ENCODE results near the gene ARHGEF4. TPM values are rescaled to one million over a fixed set of nuclear protein-coding genes. Genes with fewer than 3 reads are reported as not detected.

ARHGEF4 gene
- polyA plus RNA-seq, 12 donors, result 4.9 to 36.1 (median 8.5) TPM; not detected in 1

DNA sequence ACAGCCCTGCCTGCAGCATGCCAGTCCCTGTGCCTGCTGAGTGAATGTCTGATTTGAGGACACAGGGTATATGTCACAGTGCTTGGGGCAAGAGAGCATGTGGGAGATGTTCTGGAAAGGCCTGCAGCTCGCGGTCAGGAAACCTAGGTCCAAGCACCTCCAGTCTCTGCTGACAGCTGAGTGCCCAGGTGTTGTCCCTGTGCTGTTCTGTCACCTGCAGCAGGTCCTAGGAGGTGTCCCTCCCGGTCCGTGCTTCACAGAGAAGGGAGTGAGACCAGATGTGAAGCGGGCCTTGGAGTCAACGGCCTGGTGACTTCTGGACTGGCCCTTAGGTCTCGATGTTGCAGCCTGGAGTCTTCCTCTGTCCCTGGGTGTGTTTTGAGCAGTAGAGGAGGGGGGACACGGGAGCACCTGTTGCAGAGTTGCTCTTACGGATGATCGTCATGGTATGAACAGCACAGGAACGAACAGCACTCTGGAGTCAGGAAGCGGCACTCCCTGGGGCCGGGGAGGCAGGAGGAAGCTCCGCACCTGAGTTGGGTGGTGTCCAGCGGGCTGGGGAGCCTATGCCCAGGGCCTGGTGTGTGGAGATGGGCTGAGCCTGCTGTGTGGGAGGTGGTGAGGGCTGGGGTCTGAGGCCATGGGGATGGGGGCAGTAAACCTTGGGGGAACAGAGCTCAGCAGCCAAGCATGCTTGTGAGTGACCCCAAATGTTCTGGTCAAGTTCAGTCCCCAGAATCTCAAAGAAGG lies 21.6 kb upstream of the ARHGEF4 start:
- DNase-seq, result no peak

GRCh38 chr2:130818809-130819208 lies 17.9 kb upstream of the ARHGEF4 start:
- DNase-seq, result no peak

- no peak for DNase-seq
Measured at GRCh38 chr2:130819226-130819607, 17.5 kb upstream of the ARHGEF4 start.

GRCh38 chr2:130819608-130820278 lies 17.0 kb upstream of the ARHGEF4 start:
- DNase-seq, result no peak

- DNase-seq, result no peak
Measured at GRCh38 chr2:130820279-130820861, 16.3 kb upstream of the ARHGEF4 start.

- DNase-seq, result no peak
Measured at GRCh38 chr2:130821867-130822266, 14.8 kb upstream of the ARHGEF4 start.

GRCh38 chr2:130822766-130823165 lies 13.9 kb upstream of the ARHGEF4 start:
- no peak for DNase-seq

DNA sequence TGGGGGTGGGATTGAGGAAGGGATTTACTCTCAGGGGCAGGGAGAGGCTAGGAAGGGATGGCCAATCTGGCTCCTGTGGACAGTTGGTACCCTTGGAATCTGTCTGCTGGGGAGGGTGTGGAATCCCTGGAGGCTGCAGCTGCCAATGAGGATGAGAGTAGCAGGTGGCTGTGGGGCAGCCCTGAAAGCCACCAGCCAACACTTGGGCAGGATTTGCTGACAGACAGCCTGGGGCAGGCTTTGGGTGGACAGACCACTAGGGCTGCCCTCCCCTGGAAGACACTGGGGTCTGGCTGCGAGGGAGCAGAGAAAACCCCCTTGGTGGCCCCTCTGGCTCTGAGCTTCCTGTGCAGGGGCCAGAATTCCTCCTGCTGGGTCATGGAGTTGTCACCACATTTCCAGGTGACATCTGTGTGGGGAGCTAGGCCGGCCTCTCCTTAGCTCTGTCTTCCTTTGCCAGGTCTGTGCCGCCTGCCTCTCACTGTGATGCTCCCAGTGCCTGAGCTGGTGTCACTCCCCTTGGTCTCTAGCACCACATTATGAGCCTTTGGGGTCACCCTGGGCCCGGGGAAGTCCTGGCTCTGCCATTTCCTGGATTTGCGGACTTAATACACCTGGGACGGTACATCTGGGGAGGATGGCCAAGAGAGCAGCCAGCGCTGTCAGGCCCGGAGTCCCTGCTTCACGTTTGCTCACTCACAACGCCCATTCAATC lies 13.4 kb upstream of the ARHGEF4 start:
- no peak for DNase-seq

DNA sequence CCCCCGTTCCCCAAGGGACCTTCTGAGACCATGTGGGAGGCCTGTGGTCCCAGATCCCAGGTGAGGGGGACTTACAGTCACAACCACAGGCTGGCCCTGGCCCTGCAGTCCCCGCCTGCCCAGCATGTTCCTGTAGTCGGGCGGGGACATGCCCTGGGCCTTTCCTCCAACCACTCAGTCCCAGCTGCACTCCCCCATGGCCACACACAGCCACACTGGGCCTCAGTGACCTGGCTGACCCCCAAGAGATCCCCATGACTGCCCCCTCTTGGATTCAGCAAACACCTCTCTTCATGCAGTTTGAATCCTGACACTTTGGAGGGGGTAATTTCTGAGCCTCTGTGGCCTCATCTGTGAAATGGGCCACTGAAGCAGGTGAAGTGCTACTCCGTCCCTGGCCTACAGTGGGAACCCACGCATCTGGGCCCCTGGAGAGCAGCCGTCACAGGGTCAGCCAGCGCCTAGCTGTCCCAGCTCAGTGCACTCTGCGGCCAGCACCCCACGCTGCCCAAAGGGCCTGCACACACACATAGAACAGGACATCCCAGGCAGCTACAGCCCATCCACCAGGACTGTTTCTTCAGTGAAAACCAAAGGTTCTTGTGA lies 12.7 kb upstream of the ARHGEF4 start:
- no peak for DNase-seq

GRCh38 chr2:130824492-130825061 lies 12.1 kb upstream of the ARHGEF4 start:
- no peak for DNase-seq

- DNase-seq, result no peak
Measured at GRCh38 chr2:130825231-130825965, 11.3 kb upstream of the ARHGEF4 start.

- no peak for DNase-seq
Measured at GRCh38 chr2:130825966-130826253, 10.8 kb upstream of the ARHGEF4 start.

- no peak for DNase-seq
Measured at GRCh38 chr2:130826419-130826818, 10.3 kb upstream of the ARHGEF4 start.

DNA sequence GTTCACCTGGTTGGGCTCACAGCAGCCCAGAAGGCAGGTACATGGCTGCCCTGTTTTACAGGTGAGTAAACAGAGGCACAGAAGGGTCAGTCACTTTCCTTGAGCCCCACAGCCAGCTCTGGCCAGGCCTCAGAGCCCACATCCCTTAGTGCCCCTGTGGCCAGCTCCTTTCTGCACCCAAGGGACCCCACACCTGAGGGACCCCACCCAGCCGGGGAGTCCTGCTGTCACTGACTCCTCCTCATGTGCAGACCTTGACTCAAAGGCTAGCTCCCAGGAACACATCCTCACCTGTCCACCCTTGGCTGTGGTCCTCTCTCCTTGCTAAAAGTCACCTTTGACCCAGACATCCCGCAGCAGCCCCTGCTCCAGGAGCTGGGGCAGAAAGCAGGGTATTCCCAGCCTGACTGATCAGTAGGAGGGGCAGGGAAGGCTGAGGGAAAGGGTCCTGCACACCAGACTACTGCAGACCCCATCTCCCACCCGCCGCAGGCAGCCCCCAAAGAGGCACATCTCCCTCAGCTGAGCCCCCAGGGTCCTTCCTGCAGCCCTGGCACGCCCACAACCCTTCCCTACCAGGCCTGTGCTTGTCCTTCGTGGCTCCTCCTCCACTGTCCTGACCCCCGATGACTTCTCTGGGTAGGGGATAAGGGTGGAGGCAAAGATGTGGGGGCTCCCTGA lies 9.8 kb upstream of the ARHGEF4 start:
- DNase-seq, result no peak

- no peak for DNase-seq
Measured at GRCh38 chr2:130827502-130828251, 9.0 kb upstream of the ARHGEF4 start.

GRCh38 chr2:130828461-130828860 lies 8.3 kb upstream of the ARHGEF4 start:
- DNase-seq, result no peak

- no peak for DNase-seq
Measured at GRCh38 chr2:130829015-130829414, 7.7 kb upstream of the ARHGEF4 start.

- DNase-seq, result no peak
Measured at GRCh38 chr2:130830538-130830937, 6.2 kb upstream of the ARHGEF4 start.

- no peak for DNase-seq
Measured at GRCh38 chr2:130831356-130831755, 5.4 kb upstream of the ARHGEF4 start.
